ENCODE measurements around the gene MN1.

MN1 gene

GRCh38 chr22:27731621-27732020 lies 69.9 kb downstream of the MN1 start:
- DNase-seq (ENCODE audit: low read depth in 1 of 2, low spot score in 1 of 2), result no peak
- TF ChIP-seq SPI1 (IDR thresholded peaks at IDR 0.05; ENCODE audit: borderline replicate concordance, low read depth) (no peak), GABPA (IDR thresholded peaks at IDR 0.05; ENCODE audit: low read depth) (no peak), CTCF (IDR thresholded peaks at IDR 0.05; ENCODE audit: insufficient read depth, low read length) (no peak), REST (IDR thresholded peaks at IDR 0.05; ENCODE audit: insufficient replicate concordance, low read depth) (no peak), POLR2AphosphoS5 (IDR thresholded peaks at IDR 0.05; ENCODE audit: low read depth) (no peak)
- H3K27ac ChIP-seq (replicated peaks), result no peak overlapping the region

GRCh38 chr22:27730641-27731433 lies 70.7 kb downstream of the MN1 start:
- TF ChIP-seq REST (IDR thresholded peaks at IDR 0.05; ENCODE audit: insufficient replicate concordance, low read depth) (no peak), GABPA (IDR thresholded peaks at IDR 0.05; ENCODE audit: low read depth) (no peak), POLR2AphosphoS5 (IDR thresholded peaks at IDR 0.05; ENCODE audit: low read depth) (no peak), SPI1 (IDR thresholded peaks at IDR 0.05; ENCODE audit: borderline replicate concordance, low read depth) (no peak), CTCF (IDR thresholded peaks at IDR 0.05; ENCODE audit: insufficient read depth, low read length) (no peak)
- DNase-seq (ENCODE audit: low read depth in 1 of 2, low spot score in 1 of 2), result no peak
- Histone ChIP-seq H3K27ac (replicated peaks) (no peak overlapping the region), H3K27me3 (ENCODE audit: insufficient read depth, poor library complexity, severe bottlenecking) (no peaks in the 10 kb centered on the region), H3K4me3 (replicated peaks; ENCODE audit: insufficient read depth, low read length) (no peak overlapping the region)

More at GRCh38 chr22:27731621-27732020, 69.9 kb downstream of the MN1 start:
- no peaks in the 10 kb centered on the region for H3K27me3 ChIP-seq (ENCODE audit: insufficient read depth, poor library complexity, severe bottlenecking)
- no peak overlapping the region for H3K4me3 ChIP-seq (replicated peaks; ENCODE audit: insufficient read depth, low read length)

GRCh38 chr22:27729246-27729645 lies 72.3 kb downstream of the MN1 start:
- H3K27me3 ChIP-seq (ENCODE audit: insufficient read depth, poor library complexity, severe bottlenecking), result no peaks in the 10 kb centered on the region
- H3K4me3 ChIP-seq (replicated peaks; ENCODE audit: insufficient read depth, low read length), result no peak overlapping the region
- no peak for DNase-seq (ENCODE audit: low read depth in 1 of 2, low spot score in 1 of 2)
- H3K27ac ChIP-seq (replicated peaks), result no peak overlapping the region
- TF ChIP-seq GABPA (IDR thresholded peaks at IDR 0.05; ENCODE audit: low read depth), result no peak
- TF ChIP-seq CTCF (IDR thresholded peaks at IDR 0.05; ENCODE audit: insufficient read depth, low read length), result no peak
- TF ChIP-seq REST (IDR thresholded peaks at IDR 0.05; ENCODE audit: insufficient replicate concordance, low read depth), result no peak
- no peak for TF ChIP-seq POLR2AphosphoS5 (IDR thresholded peaks at IDR 0.05; ENCODE audit: low read depth)
- no peak for TF ChIP-seq SPI1 (IDR thresholded peaks at IDR 0.05; ENCODE audit: borderline replicate concordance, low read depth)
